H1 (cell line): ENCODE data around the gene CCR3. TPM values are rescaled to one million over a fixed set of nuclear protein-coding genes. Genes with fewer than 3 reads are reported as not detected.

Experiments
- CTCF ChIA-PET: fragments of 300-600 bp; sonication (Branson Sonifier 250); formaldehyde crosslinking; loops from one replicate; lab custom pipeline; 2021; ENCODE audit not compliant: partially characterized antibody; lab: Charles Lee
- POLR2A ChIA-PET: fragments of 300-600 bp; sonication (Branson Sonifier 250); formaldehyde crosslinking; loops from one replicate; lab custom pipeline; 2021; ENCODE audit warnings: inconsistent platforms; ENCODE audit not compliant: partially characterized antibody; lab: Charles Lee
- DNase-seq, 2 experiments: peaks; one replicate each; pipeline versions ENCODE4 v3.0.0 to v3.0.0-alpha.2; 2010 to 2022; ENCODE audit warnings: low spot score in 2 of 2, low read depth in 1 of 2, mixed read lengths in 1 of 2
- FAIRE-seq: peaks from 2 replicates; lab custom pipeline; 2011; peaks lifted over from hg19 to GRCh38; lab: Jason Lieb, UNC
- H2AFZ ChIP-seq: 2 replicates; pipeline ENCODE4 v1.8.1; 2012; ENCODE audit warnings: low read length, inconsistent platforms
- H2AK5ac ChIP-seq: 2 replicates; pipeline ENCODE4 v1.6.1; 2013; ENCODE audit warnings: low read depth, low read length
- H2BK120ac ChIP-seq: replicated peaks from 2 replicates; pipeline ENCODE3; 2013; ENCODE audit warnings: low read depth, low read length, inconsistent platforms
- H2BK12ac ChIP-seq: 2 replicates; pipeline ENCODE4 v1.6.1; 2013; ENCODE audit warnings: low read depth, low read length
- H2BK15ac ChIP-seq: 2 replicates; pipeline ENCODE4 v1.6.1; 2013; ENCODE audit warnings: low read length
- H2BK20ac ChIP-seq: 2 replicates; pipeline ENCODE4 v1.6.1; 2013; ENCODE audit warnings: low read length
- H2BK5ac ChIP-seq: 2 replicates; pipeline ENCODE4 v1.6.1; 2013; ENCODE audit warnings: low read depth, low read length
- H3K14ac ChIP-seq: 2 replicates; pipeline ENCODE4 v1.6.1; 2013; ENCODE audit warnings: inconsistent platforms; ENCODE audit not compliant: insufficient read length
- H3K18ac ChIP-seq: 2 replicates; pipeline ENCODE4 v1.6.1; 2013; ENCODE audit warnings: low read length; ENCODE audit errors: extremely low read depth
- H3K23ac ChIP-seq: 2 replicates; pipeline ENCODE4 v1.6.1; 2013; ENCODE audit warnings: inconsistent platforms; ENCODE audit not compliant: insufficient read length
- H3K23me2 ChIP-seq: 2 replicates; pipeline ENCODE4 v1.6.1; 2013; ENCODE audit warnings: low read depth, low read length
- H3K27ac ChIP-seq: 2 replicates; pipeline ENCODE4 v1.6.1; 2011; ENCODE audit warnings: low read depth, low read length, inconsistent platforms
- H3K27me3 ChIP-seq, 4 experiments: replicated peaks in 1 of 4; 1 replicate in 1 of 4; 2 replicates in 3 of 4; pipeline versions ENCODE4 v1.6.1 to v1.8.1; 2011 to 2013; ENCODE audit warnings: low read length in 3 of 4, mild to moderate bottlenecking in 3 of 4, inconsistent platforms in 2 of 4, mixed read lengths in 2 of 4, moderate library complexity in 1 of 4; ENCODE audit not compliant: control insufficient read depth in 3 of 4, insufficient read depth in 3 of 4; ENCODE audit errors: extremely low read depth in 1 of 4
- H3K36me3 ChIP-seq, 4 experiments: 2 replicates each; pipeline versions ENCODE4 v1.6.1 to v1.8.1; 2011 to 2013; ENCODE audit warnings: mild to moderate bottlenecking in 4 of 4, low read length in 3 of 4, moderate library complexity in 2 of 4, control low read depth in 1 of 4, inconsistent platforms in 1 of 4; ENCODE audit not compliant: insufficient read depth in 4 of 4, control insufficient read depth in 2 of 4
- H3K4ac ChIP-seq: replicated peaks from 2 replicates; pipeline ENCODE3; 2013; ENCODE audit warnings: low read length, low read depth, mixed read lengths, inconsistent platforms; ENCODE audit not compliant: insufficient read length
- H3K4me1 ChIP-seq, 4 experiments: replicated peaks in 1 of 4; 1 replicate in 1 of 4; 2 replicates in 3 of 4; pipeline versions ENCODE4 v1.6.1 to v1.8.1; 2011 to 2013; ENCODE audit warnings: low read length in 3 of 4, inconsistent platforms in 2 of 4, mixed read lengths in 1 of 4; ENCODE audit not compliant: insufficient read depth in 4 of 4, control insufficient read depth in 3 of 4
- H3K4me2 ChIP-seq, 2 experiments: 2 replicates each; pipeline versions ENCODE4 v1.6.1 to v1.8.1; 2011 to 2013; ENCODE audit warnings: low read depth in 2 of 2, low read length in 2 of 2, control low read depth in 1 of 2, inconsistent platforms in 1 of 2, mild to moderate bottlenecking in 1 of 2; ENCODE audit not compliant: insufficient read depth in 1 of 2
- H3K4me3 ChIP-seq, 4 experiments: fragments of 200-600, 300-600 bp in 1 of 4; sonication (generic), shearing (Covaris generic), sonication (Bioruptor Twin) in 1 of 4; 2 replicates each; pipeline versions ENCODE4 v1.5.1 to v1.8.1; 2011 to 2016; ENCODE audit warnings: low read length in 4 of 4, low read depth in 3 of 4, control low read depth in 2 of 4, inconsistent platforms in 2 of 4, mild to moderate bottlenecking in 2 of 4, mixed read lengths in 1 of 4, moderate library complexity in 1 of 4; ENCODE audit not compliant: insufficient read depth in 2 of 4; ENCODE audit errors: extremely low read depth in 1 of 4
- H3K56ac ChIP-seq: replicated peaks from 2 replicates; pipeline ENCODE3; 2013; ENCODE audit warnings: low read depth, mild to moderate bottlenecking, mixed read lengths, low read length, inconsistent platforms; ENCODE audit not compliant: insufficient read length
- H3K79me1 ChIP-seq: 2 replicates; pipeline ENCODE4 v1.6.1; 2013; ENCODE audit warnings: low read depth, low read length, control low read depth
- H3K79me2 ChIP-seq, 2 experiments: 2 replicates each; pipeline versions ENCODE4 v1.6.1 to v1.8.1; 2012 to 2013; ENCODE audit warnings: low read length in 2 of 2, mild to moderate bottlenecking in 2 of 2, inconsistent platforms in 1 of 2; ENCODE audit not compliant: insufficient read depth in 2 of 2, control insufficient read depth in 1 of 2
- H3K9ac ChIP-seq, 4 experiments: replicated peaks in 1 of 4; 1 replicate in 1 of 4; 2 replicates in 3 of 4; pipeline versions ENCODE4 v1.6.1 to v1.8.1; 2011 to 2013; ENCODE audit warnings: low read depth in 3 of 4, low read length in 3 of 4, control low read depth in 2 of 4, mild to moderate bottlenecking in 2 of 4, moderate library complexity in 2 of 4, inconsistent platforms in 1 of 4; ENCODE audit errors: extremely low read depth in 1 of 4
- H3K9me3 ChIP-seq, 2 experiments: 2 replicates each; pipeline versions ENCODE4 v1.6.1 to v1.8.1; 2012 to 2013; ENCODE audit warnings: mild to moderate bottlenecking in 2 of 2, moderate library complexity in 2 of 2, control low read depth in 1 of 2, inconsistent platforms in 1 of 2, low read depth in 1 of 2, low read length in 1 of 2, mixed read lengths in 1 of 2; ENCODE audit not compliant: insufficient read depth in 2 of 2
- H4K20me1 ChIP-seq, 2 experiments: replicated peaks in 1 of 2; 2 replicates each; pipeline versions ENCODE3 to v1.8.1; 2011 to 2013; ENCODE audit warnings: inconsistent platforms in 2 of 2, low read length in 2 of 2, mild to moderate bottlenecking in 1 of 2; ENCODE audit not compliant: insufficient read depth in 2 of 2, control insufficient read depth in 1 of 2
- H4K5ac ChIP-seq: 2 replicates; pipeline ENCODE4 v1.6.1; 2013; ENCODE audit warnings: low read length, low read depth, mixed read lengths, inconsistent platforms; ENCODE audit not compliant: insufficient read length
- H4K8ac ChIP-seq: 2 replicates; pipeline ENCODE4 v1.8.0; 2013; ENCODE audit warnings: mild to moderate bottlenecking, moderate library complexity, low read length, inconsistent platforms; ENCODE audit not compliant: insufficient read depth; ENCODE audit errors: extremely low read depth
- H4K91ac ChIP-seq: replicated peaks from 2 replicates; pipeline ENCODE3; 2013; ENCODE audit warnings: low read length, mixed read lengths, inconsistent platforms; ENCODE audit not compliant: insufficient read length
- CREB1 ChIP-seq: IDR thresholded peaks from 2 replicates; pipeline ENCODE4 v1.6.1; 2012; ENCODE audit warnings: inconsistent platforms
- HDAC2 ChIP-seq, 2 experiments: fragments of 300-600 bp in 1 of 2; sonication (generic) in 1 of 2; IDR thresholded peaks; 2 replicates each; pipeline ENCODE4 v1.6.1; 2011 to 2012; ENCODE audit warnings: low read depth in 2 of 2, low read length in 2 of 2, mild to moderate bottlenecking in 2 of 2, moderate library complexity in 2 of 2, borderline replicate concordance in 1 of 2, inconsistent platforms in 1 of 2
- KDM4A ChIP-seq: IDR thresholded peaks from one replicate; pipeline ENCODE4 v1.7.1; 2012; ENCODE audit warnings: low read depth, mild to moderate bottlenecking, moderate library complexity, low read length, inconsistent platforms; ENCODE audit not compliant: severe bottlenecking
- RFX5 ChIP-seq: IDR thresholded peaks from 2 replicates; pipeline ENCODE4 v1.6.1; 2011; ENCODE audit warnings: low read depth, low read length, improper control_type of control experiment, borderline replicate concordance
- SP2 ChIP-seq: IDR thresholded peaks from 2 replicates; pipeline ENCODE4 v1.6.1; 2012; ENCODE audit warnings: mild to moderate bottlenecking, low read length, inconsistent platforms
- SRF ChIP-seq: IDR thresholded peaks from 2 replicates; pipeline ENCODE4 v1.6.1; 2011; ENCODE audit warnings: mild to moderate bottlenecking, low read depth, low read length, moderate library complexity
- TAF1 ChIP-seq: IDR thresholded peaks from 2 replicates; pipeline ENCODE4 v1.6.1; 2011; ENCODE audit warnings: mild to moderate bottlenecking, low read depth, low read length
- WGBS, 2 experiments: shearing (Covaris generic) in 1 of 2; methylation state at CpG; one replicate each; pipeline versions ENCODE4 v1.1.6 to v1.1.7; 2013 to 2015; ENCODE audit warnings: low lambda C conversion rate in 2 of 2, mixed read lengths in 2 of 2, inconsistent platforms in 1 of 2, low coverage in 1 of 2, missing lambda C conversion rate in 1 of 2; ENCODE audit not compliant: insufficient replicate concordance in 2 of 2, insufficient coverage in 1 of 2, insufficient read length in 1 of 2; ENCODE audit errors: extremely low coverage in 1 of 2, missing lambda C conversion rate in 1 of 2; 5-methylcytosine and 5-hydroxymethylcytosine counted together
- polyA plus RNA-seq, 7 experiments: library from polyadenylated mRNA; depleted of rRNA in 3 of 7; stranded (reverse) in 5 of 7; unstranded in 2 of 7; fragments of >200 nt in 5 of 7; fragments of 200-250 nt in 2 of 7; gene quantifications; 1 replicate in 5 of 7; 2 replicates in 1 of 7; 4 replicates in 1 of 7; pipeline versions ENCODE4 v1.2.1 to v1.2.3, GENCODE V29; 2011 to 2013; ENCODE audit warnings: missing spikeins in 2 of 7, mixed read lengths in 2 of 7
- total RNA-seq: library from RNA; stranded (reverse); fragmentation: NEBNext Ultra II Directional; extraction: Animal tissue kit (Norgen Biotek cat#: 25700); gene quantifications from 2 replicates; pipeline ENCODE4 v1.2.1, GENCODE V29; 2021
- TF ChIP-seq, protein P1 (sequence below): IDR thresholded peaks from 2 replicates; pipeline ENCODE4 v1.6.1; 2011; ENCODE audit warnings: low read depth, mild to moderate bottlenecking, low read length; ENCODE audit not compliant: insufficient read depth

CCR3 gene
- total and polyA plus RNA-seq, 2 of the 8 experiments (the other 6 are each of a cell fraction or from before 2014, with no cell fraction given), result not detected

DNA sequence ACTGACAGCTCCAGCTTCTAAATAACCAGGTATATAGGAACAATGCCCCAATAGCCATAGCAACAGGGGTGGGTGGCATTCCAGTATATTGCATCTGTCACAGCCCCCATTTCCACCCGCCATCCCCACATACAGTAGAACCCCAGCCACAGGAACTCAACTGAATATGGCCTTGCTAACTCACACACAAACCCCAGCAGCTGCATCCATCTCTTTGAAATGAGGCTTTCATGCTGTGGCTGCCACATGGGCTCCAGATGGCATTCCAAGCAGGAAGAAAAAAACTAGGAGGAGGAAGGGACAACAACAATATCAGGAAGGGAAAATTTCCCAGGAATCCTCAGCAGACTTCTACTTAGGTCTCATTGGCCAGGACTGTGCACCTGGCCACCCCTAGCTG lies 54.6 kb downstream of the CCR3 start:
- Histone ChIP-seq H3K9me3 (no peaks in the 10 kb centered on the region), H3K18ac (no peak overlapping the region), H3K79me2 (no peaks in the 10 kb centered on the region), H3K79me1 (no peaks in the 10 kb centered on the region), H4K8ac (no peak overlapping the region), H2AK5ac (no peak overlapping the region), H2BK5ac (no peak overlapping the region), H3K27me3 (no peaks in the 10 kb centered on the region), H3K14ac (no peak overlapping the region), H4K91ac (no peak overlapping the region), H3K4me1 (no peaks in the 10 kb centered on the region), H2AFZ (no peak overlapping the region), H2BK12ac (no peak overlapping the region), H3K36me3 (no peaks in the 10 kb centered on the region), H3K23me2 (no peaks in the 10 kb centered on the region), H3K4me3 (no peak overlapping the region), H2BK20ac (no peak overlapping the region), H4K20me1 (no peaks in the 10 kb centered on the region), H2BK15ac (no peak overlapping the region), H4K5ac (no peak overlapping the region), H3K4me2 (no peak overlapping the region), H3K23ac (no peak overlapping the region), H3K27ac (no peak overlapping the region), H2BK120ac (no peak overlapping the region), H3K4ac (no peak overlapping the region), H3K9ac (no peak overlapping the region), H3K56ac (no peak overlapping the region)
- ChIA-PET CTCF (interaction anchor here (0.6 to 1.0 kb wide), 4 partner anchors 62 to 404 kb away, joined by 3 to 5 read pairs (median 3); no protein-coding TSS in a partner anchor), POLR2A (no interaction called here)
- WGBS, 2 experiments, result no CpG with 5 or more reads among the region's 1 CpG
- DNase-seq (no peak), FAIRE-seq (no peak)
- no peak for TF ChIP-seq SP2
- no peak for TF ChIP-seq HDAC2 (IDR thresholded peaks at IDR 0.05; ENCODE audit: borderline replicate concordance in 1 of 2, low read depth in 2 of 2, low read length in 2 of 2)
- no peak for TF ChIP-seq SRF
- TF ChIP-seq KDM4A, result no peak
- no peak for TF ChIP-seq TAF1
- no peak for TF ChIP-seq RFX5
- no peak for TF ChIP-seq CREB1
- TF ChIP-seq, protein P1, sequence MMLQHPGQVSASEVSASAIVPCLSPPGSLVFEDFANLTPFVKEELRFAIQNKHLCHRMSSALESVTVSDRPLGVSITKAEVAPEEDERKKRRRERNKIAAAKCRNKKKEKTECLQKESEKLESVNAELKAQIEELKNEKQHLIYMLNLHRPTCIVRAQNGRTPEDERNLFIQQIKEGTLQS, result no peak
